K562 (cell line): ENCODE results near the gene ZNF865. TPM values are rescaled to one million over a fixed set of nuclear protein-coding genes. Genes with fewer than 3 reads are reported as not detected.

Experiments
- ATAC-seq: fragments of 200-7000 bp; cut with Tn5 transposase; 3 replicates; pipeline ENCODE4 v1.9.1; 2020; ENCODE audit warnings: moderate library complexity
- BruUV-seq: library from RNA; stranded (reverse); fragments of 400-500 nt; replicated peaks from 2 replicates; lab custom pipeline; 2021; lab: Mats Ljungman, UMichigan
- CTCF ChIA-PET: fragments of 300-600 bp; formaldehyde crosslinking; extraction: SDS; loops from one replicate; lab custom pipeline; 2021; ENCODE audit warnings: low intra/inter-chr PET ratio; lab: Yijun Ruan, JAX
- POLR2A ChIA-PET: fragments of 300-600, 350-650 bp; sonication (Branson Sonifier 250); formaldehyde crosslinking; extraction: SDS; loops from one replicate; lab custom pipeline; 2021; ENCODE audit warnings: antibody characterized with exemption, inconsistent platforms; lab: Yijun Ruan, JAX
- DNase-seq, 4 experiments: peaks; one replicate each; pipeline versions ENCODE4 v3.0.0 to v3.0.0-alpha.2; 2011 to 2018; ENCODE audit warnings: low spot score in 3 of 4, mixed read lengths in 3 of 4; ENCODE audit errors: extremely low read depth in 1 of 4
- FAIRE-seq: peaks from 2 replicates; lab custom pipeline; 2011; peaks lifted over from hg19 to GRCh38; lab: Jason Lieb, UNC
- H2AFZ ChIP-seq: 2 replicates; pipeline ENCODE4 v1.6.0; 2011; ENCODE audit warnings: low read depth, low read length, control low read depth, inconsistent platforms
- H3K27ac ChIP-seq: fragments of 200-600 bp; 3 replicates; pipeline ENCODE4 v1.8.0; 2011; ENCODE audit warnings: low read depth, mild to moderate bottlenecking, control low read depth, inconsistent platforms, low read length, moderate library complexity, mixed read lengths; ENCODE audit errors: extremely low read depth
- H3K27me3 ChIP-seq, 2 experiments: fragments of 300-600 bp in 1 of 2; 2 replicates in 1 of 2; 3 replicates in 1 of 2; pipeline versions ENCODE4 v1.6.0 to v1.8.0; 2011; ENCODE audit warnings: inconsistent platforms in 2 of 2, low read length in 2 of 2, mild to moderate bottlenecking in 1 of 2, mixed read lengths in 1 of 2, moderate library complexity in 1 of 2; ENCODE audit not compliant: control insufficient read depth in 2 of 2, insufficient read depth in 2 of 2
- H3K36me3 ChIP-seq: fragments of 300-600 bp; 3 replicates; pipeline ENCODE4 v1.8.0; 2011; ENCODE audit warnings: mild to moderate bottlenecking, low read length, inconsistent platforms; ENCODE audit not compliant: control insufficient read depth, insufficient read depth
- H3K4me1 ChIP-seq, 2 experiments: fragments of 200-600 bp in 1 of 2; replicated peaks in 1 of 2; 2 replicates in 1 of 2; 3 replicates in 1 of 2; pipeline versions ENCODE4 v1.5.1 to v1.8.0; 2011; ENCODE audit warnings: inconsistent platforms in 2 of 2, low read length in 2 of 2, mild to moderate bottlenecking in 1 of 2, mixed read lengths in 1 of 2, moderate library complexity in 1 of 2; ENCODE audit not compliant: control insufficient read depth in 2 of 2, insufficient read depth in 2 of 2
- H3K4me2 ChIP-seq: 2 replicates; pipeline ENCODE4 v1.6.1; 2011; ENCODE audit warnings: low read length, control low read depth, inconsistent platforms, mixed read lengths; ENCODE audit not compliant: insufficient read depth
- H3K4me3 ChIP-seq: fragments of 200-600 bp; sonication (generic), shearing (Covaris generic); 2 replicates; pipeline ENCODE4 v1.5.1; 2016; ENCODE audit warnings: control low read depth, inconsistent platforms
- H3K79me2 ChIP-seq: fragments of 200-600 bp; 3 replicates; pipeline ENCODE4 v1.8.0; 2011; ENCODE audit warnings: low read length, inconsistent platforms; ENCODE audit not compliant: control insufficient read depth, insufficient read depth
- H3K9ac ChIP-seq, 2 experiments: 2 replicates each; pipeline versions ENCODE4 v1.6.0 to v1.6.1; 2011; ENCODE audit warnings: low read depth in 2 of 2, low read length in 2 of 2, control low read depth in 1 of 2, inconsistent platforms in 1 of 2, mild to moderate bottlenecking in 1 of 2, mixed read lengths in 1 of 2; ENCODE audit not compliant: insufficient read depth in 1 of 2
- H3K9me1 ChIP-seq: one replicate; pipeline ENCODE4 v1.6.0; 2011; ENCODE audit warnings: inconsistent platforms, mild to moderate bottlenecking, low read length, moderate library complexity; ENCODE audit not compliant: control insufficient read depth, insufficient read depth
- H3K9me3 ChIP-seq: replicated peaks from 2 replicates; pipeline ENCODE4 v1.5.1; 2011; ENCODE audit warnings: low read depth, low read length, inconsistent platforms; ENCODE audit not compliant: control insufficient read depth, insufficient read depth
- H4K20me1 ChIP-seq: replicated peaks from 2 replicates; pipeline ENCODE4 v1.6.1; 2011; ENCODE audit warnings: low read length, inconsistent platforms, mixed read lengths; ENCODE audit not compliant: control insufficient read depth, insufficient read depth
- POLR2G ChIP-seq: fragments of 200-400 bp; formaldehyde crosslinking; IDR thresholded peaks from 2 replicates; pipeline ENCODE4 v1.6.1; 2017; ENCODE audit warnings: low read depth, mild to moderate bottlenecking, antibody characterized with exemption, low read length, moderate library complexity
- ZNF695 ChIP-seq: fragments of 450-650 bp; formaldehyde crosslinking; IDR thresholded peaks from 2 replicates; pipeline ENCODE4 v1.4.0; 2020; ENCODE audit warnings: mild to moderate bottlenecking, moderate library complexity
- WGBS: fragments of 100-300 bp; shearing (Covaris generic); methylation state at CpG from one replicate; pipeline ENCODE4 v1.1.6; 2016; ENCODE audit warnings: low coverage, mixed read lengths; ENCODE audit not compliant: insufficient coverage; ENCODE audit errors: missing lambda C conversion rate; 5-methylcytosine and 5-hydroxymethylcytosine counted together
- in situ Hi-C: fragments of 300-500 bp; cut with MboI; formaldehyde crosslinking; loops from 4 replicates; pipeline ENCODE4 v1.15.0; 2018; ENCODE audit warnings: inconsistent platforms, mixed read lengths
- intact Hi-C: fragments of 100-400 bp; cut with micrococcal nuclease; formaldehyde crosslinking; loops from 2 replicates; pipeline ENCODE4 v1.14.2; 2022
- polyA plus RNA-seq, 8 experiments: library from polyadenylated mRNA; depleted of rRNA in 4 of 8; stranded (reverse) in 5 of 8; unstranded in 3 of 8; fragments of >200 nt; fragmentation: Nextera tagmentation in 2 of 8; fragmentation: Illumina TruSeq in 1 of 8; extraction: Ambion mirVana in 2 of 8; extraction: Trizol in 1 of 8; gene quantifications; 2 replicates each; pipeline versions ENCODE4 v1.2.1 to v1.2.3, GENCODE V29; 2011 to 2014; ENCODE audit warnings: inconsistent platforms in 1 of 8, missing spikeins in 1 of 8
- total RNA-seq, 7 experiments: library from RNA; depleted of rRNA in 6 of 7; stranded (reverse); fragments of >200 nt in 6 of 7; fragmentation: Illumina TruSeq in 2 of 7; extraction: Trizol in 2 of 7; gene quantifications; 2 replicates each; pipeline versions ENCODE4 v1.2.1 to v1.2.3, GENCODE V29; 2011 to 2021; ENCODE audit warnings: low replicate concordance in 1 of 7

The ZNF865 gene
- total and polyA plus RNA-seq, 9 of the 15 experiments (the other 6 are each of a cell fraction or from before 2014, with no cell fraction given): 0.40 to 18.8 (median 1.6) TPM; not detected in 2

DNA sequence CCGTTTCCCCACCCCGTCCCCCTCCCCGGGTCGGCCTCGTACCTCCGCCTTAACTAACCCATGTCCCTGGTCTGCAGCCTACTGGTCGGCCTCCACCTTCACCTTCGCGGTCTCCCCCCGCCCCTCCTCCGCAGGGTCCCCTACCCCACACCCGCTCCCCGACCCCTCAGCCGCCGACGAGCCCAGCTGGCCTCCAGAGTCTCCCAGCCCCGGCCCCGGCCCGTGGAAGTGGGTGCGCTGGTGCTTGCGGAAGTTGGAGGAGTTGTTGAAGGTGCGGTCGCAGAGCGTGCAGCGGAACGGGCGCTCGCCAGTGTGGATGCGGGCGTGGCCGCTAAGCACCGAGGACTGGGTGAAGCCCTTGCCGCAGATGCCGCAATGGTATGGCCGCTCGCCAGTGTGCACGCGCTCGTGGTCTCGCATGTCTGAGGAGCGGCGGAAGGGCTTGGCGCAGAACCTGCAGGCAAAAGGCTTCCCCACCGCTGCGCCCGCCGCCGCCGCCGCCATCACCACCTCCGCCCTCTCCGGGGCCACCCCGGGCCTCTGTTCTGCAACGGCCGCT lies 16.3 kb downstream of the ZNF865 start:
- POLR2A ChIA-PET: interaction anchor here (1.0 to 2.0 kb wide), 2 partner anchors 16 to 33 kb away, joined by 3 to 11 read pairs; partner anchors contain the start of gene ZNF865
- DNase-seq: peak in 1 of 4 experiments; percentile 5
- Histone ChIP-seq H3K9me3 (no peaks in the 10 kb centered on the region), H2AFZ (no peak overlapping the region)
- TF ChIP-seq POLR2G: peak; percentile 54
- TF ChIP-seq ZNF695 (CRISPR knock-in tag): no peak
- TF ChIP-seq, all 486 proteins: peak for 1
- CTCF ChIA-PET: no interaction called here
- FAIRE-seq: no peak
- Histone ChIP-seq H3K4me3 (no peak overlapping the region), H3K9me1 (peaks cover 3% of the 10 kb centered on the region), H3K27ac (no peak overlapping the region), H4K20me1 (no peaks in the 10 kb centered on the region; the same call in 1 of the 2 replicates), H3K36me3 (peaks cover 18% of the 10 kb centered on the region; the same call in 2 of the 3 replicates), H3K4me1 (peaks cover 9 to 11% of the 10 kb centered on the region in 2 experiments; a peak in 4 of 5 replicates), H3K9ac (no peak overlapping the region), H3K79me2 (peaks cover 7% of the 10 kb centered on the region; the same call in 2 of the 3 replicates), H3K4me2 (no peak overlapping the region), H3K27me3 (no peaks in the 10 kb centered on the region)
- BruUV-seq: no TSS peak
- in situ Hi-C loops: loop anchor here (10.0 kb wide), 1 partner anchor 337 kb away; the partner anchor contains the start of genes BRSK1 and HSPBP1
- WGBS: 89% methylated on average over 5 of the region's 55 CpGs
- intact Hi-C loops: no loop called here
- no peak for ATAC-seq
